Thymus (tissue), 11 donors: ENCODE results near the gene PFDN4. TPM values are rescaled to one million over a fixed set of nuclear protein-coding genes. Genes with fewer than 3 reads are reported as not detected.

ENCODE experiments used
- DNase-seq, 9 donors: peaks; one replicate each; pipeline ENCODE4 v3.0.0-alpha.2; 2013; ENCODE audit warnings: low spot score in 9 of 9, low read depth in 6 of 9, missing footprints in 1 of 9
- H3K27ac ChIP-seq, 2 donors: one replicate each; pipeline ENCODE4 v1.5.1; 2013; ENCODE audit warnings: control low read depth in 1 of 2, low read depth in 1 of 2, low read length in 1 of 2, mild to moderate bottlenecking in 1 of 2, moderate library complexity in 1 of 2
- H3K27me3 ChIP-seq, 2 donors: one replicate each; pipeline ENCODE4 v1.5.1; 2013; ENCODE audit warnings: low read length in 1 of 2; ENCODE audit not compliant: control insufficient read depth in 2 of 2, insufficient read depth in 1 of 2
- H3K36me3 ChIP-seq, 2 donors: one replicate each; pipeline ENCODE4 v1.5.1; 2013; ENCODE audit warnings: low read length in 1 of 2, mild to moderate bottlenecking in 1 of 2, moderate library complexity in 1 of 2; ENCODE audit not compliant: control insufficient read depth in 2 of 2, insufficient read depth in 2 of 2
- H3K4me1 ChIP-seq, 2 donors: one replicate each; pipeline ENCODE4 v1.5.1; 2013; ENCODE audit warnings: low read length in 2 of 2; ENCODE audit not compliant: control insufficient read depth in 2 of 2, insufficient read depth in 2 of 2
- H3K4me3 ChIP-seq, 2 donors: one replicate each; pipeline ENCODE4 v1.5.1; 2013; ENCODE audit warnings: low read length in 2 of 2, control low read depth in 1 of 2, mild to moderate bottlenecking in 1 of 2
- H3K9me3 ChIP-seq, 2 donors: one replicate each; pipeline ENCODE4 v1.5.1; 2013; ENCODE audit warnings: low read length in 1 of 2, mild to moderate bottlenecking in 1 of 2; ENCODE audit not compliant: control insufficient read depth in 2 of 2, insufficient read depth in 1 of 2
- WGBS: extraction: QIAGEN DNeasy Blood & Tissue Kit; methylation state at CpG from one replicate; pipeline ENCODE4 v1.1.7; 2013; 5-methylcytosine and 5-hydroxymethylcytosine counted together
- polyA plus RNA-seq: library from polyadenylated mRNA; stranded (reverse); fragments of 200-250 nt; gene quantifications from one replicate; pipeline ENCODE4 v1.2.3, GENCODE V29; 2013
- total RNA-seq: library from RNA; stranded (reverse); fragments of 120-200 nt; gene quantifications from one replicate; pipeline ENCODE4 v1.2.4, GENCODE V29; 2013
- donor health status: healthy.

PFDN4 gene
- total and polyA plus RNA-seq, 2 donors = 123 to 124 TPM

DNA sequence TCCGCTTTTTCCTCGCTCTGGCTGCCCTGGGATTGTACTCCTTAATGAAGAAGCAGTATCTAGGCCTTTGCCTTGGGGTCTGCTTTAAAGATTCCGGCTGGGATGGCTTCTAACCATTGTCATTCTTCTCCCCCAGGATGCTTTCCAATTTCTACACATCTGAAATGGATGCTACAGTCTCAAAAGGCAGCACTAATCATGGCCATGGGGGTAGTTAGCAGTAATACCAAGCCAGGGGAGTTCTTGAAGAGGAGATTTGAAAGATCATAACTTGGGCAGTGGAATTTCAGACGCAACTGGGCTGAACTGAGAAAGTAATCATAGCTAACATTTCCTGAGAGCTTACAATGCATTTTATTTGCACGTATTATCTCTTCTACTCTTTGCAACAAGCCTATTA lies 3.4 kb upstream of the PFDN4 start:
- Histone ChIP-seq H3K4me1 (peaks cover 8 to 9% of the 10 kb centered on the region in 2 donors), H3K4me3 (no peak overlapping the region), H3K27me3 (peaks cover 2 to 4% of the 10 kb centered on the region in 2 donors), H3K27ac (no peak overlapping the region), H3K9me3 (no peaks in the 10 kb centered on the region), H3K36me3 (no peaks in the 10 kb centered on the region)
- DNase-seq = no peak
- WGBS = 99% methylated on average over 5 of the region's 5 CpGs

DNA sequence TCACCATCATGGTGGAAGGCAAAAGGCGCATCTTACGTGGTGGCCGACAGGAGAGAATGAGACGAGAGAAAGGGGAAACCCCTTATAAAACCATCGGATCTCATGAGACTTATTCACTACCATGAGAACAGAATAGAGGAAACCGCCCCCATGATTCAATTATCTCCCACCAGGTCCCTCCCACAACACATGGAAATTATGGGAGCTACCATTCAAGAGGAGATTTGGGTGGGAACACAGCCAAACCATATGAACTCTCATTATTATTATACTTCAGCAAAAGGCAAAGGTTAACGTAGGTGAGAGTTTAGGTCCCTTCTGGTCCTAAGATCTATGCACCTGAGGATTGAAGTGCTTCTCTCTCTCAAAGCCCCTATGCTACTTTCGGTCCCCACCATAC lies 2.4 kb upstream of the PFDN4 start:
- DNase-seq = no peak
- H3K27me3 ChIP-seq = peaks cover 2 to 4% of the 10 kb centered on the region in 2 donors
- 97% methylated on average over 8 of the region's 8 CpGs for WGBS
- peaks cover 8 to 9% of the 10 kb centered on the region in 2 donors for H3K4me1 ChIP-seq
- no peak overlapping the region for H3K27ac ChIP-seq
- H3K36me3 ChIP-seq = no peaks in the 10 kb centered on the region
- no peaks in the 10 kb centered on the region for H3K9me3 ChIP-seq
- H3K4me3 ChIP-seq = no peak overlapping the region

GRCh38 chr20:54207053-54207742 lies 689 bp upstream of the PFDN4 start:
- H3K36me3 ChIP-seq = no peaks in the 10 kb centered on the region
- H3K27me3 ChIP-seq = peaks cover 2 to 4% of the 10 kb centered on the region in 2 donors
- H3K4me3 ChIP-seq = peak overlapping the region in 1 of 2 donors; percentile 98
- no peak overlapping the region for H3K27ac ChIP-seq
- H3K4me1 ChIP-seq = peaks cover 8 to 9% of the 10 kb centered on the region in 2 donors
- DNase-seq = no peak
- no peaks in the 10 kb centered on the region for H3K9me3 ChIP-seq
- WGBS = 66% methylated on average over 7 of the region's 7 CpGs

- peak in 5 of 9 donors; percentile 4 to 50 (median 17) for DNase-seq
- WGBS = 8% methylated on average over 15 of the region's 15 CpGs
- no peaks in the 10 kb centered on the region for H3K36me3 ChIP-seq
Measured at GRCh38 chr20:54208548-54209176, 775 bp downstream of the PFDN4 start.

DNA sequence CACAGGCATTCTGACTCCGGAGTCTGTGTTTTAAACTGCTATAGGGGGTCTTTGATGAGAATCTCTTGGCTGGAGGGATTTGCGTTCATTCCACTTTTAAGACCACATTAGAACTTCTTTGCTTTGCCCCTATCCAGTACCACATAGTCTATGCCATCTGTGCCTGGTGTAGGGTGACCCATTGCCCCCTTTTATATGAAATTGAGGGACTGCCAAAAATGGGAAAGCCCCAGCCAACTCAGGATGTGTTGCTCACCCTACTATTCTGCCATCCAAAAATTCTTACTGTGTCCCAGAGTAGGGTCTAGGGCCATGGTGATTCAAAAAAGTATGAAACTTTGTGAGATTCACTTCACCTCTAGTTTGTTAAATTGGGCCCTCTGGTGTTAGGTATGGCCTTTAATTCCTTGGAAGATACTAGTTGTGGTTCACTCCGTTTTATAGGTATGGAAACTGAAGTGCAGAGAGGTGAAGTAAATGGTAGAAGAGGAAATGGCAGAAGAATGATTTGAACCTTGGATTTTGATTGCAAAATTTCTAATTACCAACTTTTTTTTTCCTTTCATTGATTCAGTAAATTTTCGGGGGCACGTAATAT lies 1.4 kb downstream of the PFDN4 start:
- H3K36me3 ChIP-seq = peaks cover 0 to under 1% of the 10 kb centered on the region in 2 donors
- DNase-seq = no peak
- H3K27ac ChIP-seq = no peak overlapping the region
- peak overlapping the region; percentile 72 to 98 for H3K4me3 ChIP-seq
- WGBS = 98% methylated on average over 5 of the region's 5 CpGs
- H3K4me1 ChIP-seq = peaks cover 8 to 9% of the 10 kb centered on the region in 2 donors
- H3K9me3 ChIP-seq = no peaks in the 10 kb centered on the region
- peaks cover 2 to 4% of the 10 kb centered on the region in 2 donors for H3K27me3 ChIP-seq

More at GRCh38 chr20:54208548-54209176, 775 bp downstream of the PFDN4 start:
- Histone ChIP-seq H3K27me3 (peaks cover 2 to 4% of the 10 kb centered on the region in 2 donors), H3K27ac (peak overlapping the region in 1 of 2 donors; percentile 52), H3K9me3 (no peaks in the 10 kb centered on the region), H3K4me1 (peaks cover 8 to 9% of the 10 kb centered on the region in 2 donors), H3K4me3 (peak overlapping the region; percentile 72 to 98)

DNA sequence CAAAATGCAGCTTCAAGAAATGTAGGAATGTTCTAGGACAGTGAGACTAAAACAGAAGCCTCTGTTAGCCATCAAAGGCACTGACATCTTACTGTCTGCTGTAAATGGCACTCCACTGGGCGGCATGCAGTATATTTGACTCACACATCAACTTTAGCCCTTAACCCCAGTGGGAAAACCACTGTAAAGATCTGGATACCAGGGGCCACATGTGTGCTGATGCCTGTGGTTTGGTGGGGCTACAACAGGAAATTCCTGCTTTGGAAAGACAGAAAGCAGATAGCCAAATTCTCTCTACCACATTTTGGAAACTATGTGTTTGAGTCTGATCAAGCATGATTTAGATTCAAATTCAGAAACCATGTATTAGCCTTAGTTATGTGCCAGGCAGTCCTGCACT lies 4.3 kb downstream of the PFDN4 start:
- Histone ChIP-seq H3K27me3 (no peaks in the 10 kb centered on the region), H3K4me3 (no peak overlapping the region), H3K27ac (no peak overlapping the region), H3K9me3 (no peaks in the 10 kb centered on the region), H3K4me1 (peaks cover 8 to 9% of the 10 kb centered on the region in 2 donors), H3K36me3 (peaks cover 8 to 9% of the 10 kb centered on the region in 2 donors)
- DNase-seq = no peak
- 95% methylated on average over 1 of the region's 1 CpG for WGBS

- DNase-seq = no peak
- H3K4me1 ChIP-seq = peaks cover 8 to 9% of the 10 kb centered on the region in 2 donors
- peaks cover 10 to 11% of the 10 kb centered on the region in 2 donors for H3K36me3 ChIP-seq
- no peak overlapping the region for H3K4me3 ChIP-seq
- H3K9me3 ChIP-seq = no peaks in the 10 kb centered on the region
- no peaks in the 10 kb centered on the region for H3K27me3 ChIP-seq
- H3K27ac ChIP-seq = no peak overlapping the region
- WGBS = 96% methylated on average over 3 of the region's 3 CpGs
Measured at GRCh38 chr20:54212871-54213270, 5.0 kb downstream of the PFDN4 start.

- DNase-seq = no peak
- 98% methylated on average over 8 of the region's 8 CpGs for WGBS
- peaks cover 10 to 11% of the 10 kb centered on the region in 2 donors for H3K36me3 ChIP-seq
- no peaks in the 10 kb centered on the region for H3K9me3 ChIP-seq
- H3K27ac ChIP-seq = no peak overlapping the region
- H3K27me3 ChIP-seq = no peaks in the 10 kb centered on the region
- no peak overlapping the region for H3K4me3 ChIP-seq
- no peaks in the 10 kb centered on the region for H3K4me1 ChIP-seq
Measured at GRCh38 chr20:54214566-54214965, 6.7 kb downstream of the PFDN4 start.

DNA sequence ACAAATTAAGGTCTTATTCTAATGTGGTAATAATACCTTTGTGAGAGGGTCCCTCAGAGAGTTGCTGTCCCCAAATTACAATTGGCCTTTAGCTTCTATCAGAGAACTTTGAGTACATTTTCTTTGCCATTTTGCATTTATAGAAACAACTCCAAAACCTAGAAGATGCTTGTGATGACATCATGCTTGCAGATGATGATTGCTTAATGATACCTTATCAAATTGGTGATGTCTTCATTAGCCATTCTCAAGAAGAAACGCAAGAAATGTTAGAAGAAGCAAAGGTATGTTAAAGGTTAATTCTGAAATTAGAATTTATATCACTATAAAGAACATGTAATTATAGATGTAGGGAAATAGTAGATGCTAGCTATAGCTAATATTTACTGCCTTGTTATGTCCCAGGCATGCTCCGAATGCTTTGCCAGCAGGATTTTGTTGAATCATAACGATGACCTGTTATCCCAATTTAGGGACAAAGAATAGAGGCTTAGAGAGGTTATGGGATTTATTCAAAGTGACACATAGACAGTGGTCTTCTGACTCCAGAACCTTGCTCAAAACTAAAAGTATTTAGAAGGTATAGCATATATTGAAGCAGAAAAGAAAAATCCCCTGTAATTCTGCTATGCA lies 7.4 kb downstream of the PFDN4 start:
- DNase-seq = no peak
- Histone ChIP-seq H3K27ac (no peak overlapping the region), H3K27me3 (no peaks in the 10 kb centered on the region), H3K4me1 (no peaks in the 10 kb centered on the region), H3K36me3 (peaks cover 10 to 11% of the 10 kb centered on the region in 2 donors), H3K9me3 (no peaks in the 10 kb centered on the region), H3K4me3 (no peak overlapping the region)
- 97% methylated on average over 3 of the region's 3 CpGs for WGBS
